Endothelial cell (in vitro differentiated cells): ENCODE measurements around the gene NUP214. TPM values are rescaled to one million over a fixed set of nuclear protein-coding genes. Genes with fewer than 3 reads are reported as not detected.
A peak's percentile ranks its signal among the peaks of the same experiment; 100 is the strongest.

ENCODE experiments used
- DNase-seq: peaks from one replicate; pipeline ENCODE4 v3.0.0; 2021; ENCODE audit warnings: low spot score
- H3K27ac Mint-ChIP-seq: one replicate; pipeline ENCODE4 v1.8.0; 2021; ENCODE audit warnings: mixed read lengths, inconsistent platforms; ENCODE audit not compliant: unreplicated experiment
- H3K27me3 Mint-ChIP-seq: one replicate; pipeline ENCODE4 v1.8.0; 2021; ENCODE audit warnings: mild to moderate bottlenecking, moderate library complexity, mixed read lengths, inconsistent platforms; ENCODE audit not compliant: unreplicated experiment
- H3K36me3 Mint-ChIP-seq: one replicate; pipeline ENCODE4 v1.8.0; 2021; ENCODE audit warnings: mild to moderate bottlenecking, low read depth, mixed read lengths, inconsistent platforms; ENCODE audit not compliant: unreplicated experiment
- H3K4me1 Mint-ChIP-seq: one replicate; pipeline ENCODE4 v1.8.0; 2021; ENCODE audit warnings: mild to moderate bottlenecking, mixed read lengths, inconsistent platforms; ENCODE audit not compliant: unreplicated experiment
- H3K4me3 Mint-ChIP-seq: one replicate; pipeline ENCODE4 v1.8.0; 2021; ENCODE audit warnings: mild to moderate bottlenecking, mixed read lengths, inconsistent platforms; ENCODE audit not compliant: unreplicated experiment
- H3K9me3 Mint-ChIP-seq: one replicate; pipeline ENCODE4 v1.8.0; 2021; ENCODE audit warnings: mixed read lengths, inconsistent platforms; ENCODE audit not compliant: unreplicated experiment
- total RNA-seq: library from RNA; stranded (reverse); fragmentation: NEBNext Ultra II Directional; extraction: Animal tissue kit (Norgen Biotek cat#: 25700); gene quantifications from one replicate; pipeline ENCODE4 v1.2.1, GENCODE V29; 2021; ENCODE audit not compliant: unreplicated experiment
- TF ChIP-seq, protein P1 (sequence below): fragments of 200-600 bp; sonication (generic); IDR thresholded peaks from one replicate; pipeline ENCODE4 v1.5.0; 2021; ENCODE audit warnings: antibody characterized with exemption; ENCODE audit not compliant: unreplicated experiment

NUP214 gene
- total RNA-seq, 1 donor from 2014 or later, result 60.8 TPM

DNA sequence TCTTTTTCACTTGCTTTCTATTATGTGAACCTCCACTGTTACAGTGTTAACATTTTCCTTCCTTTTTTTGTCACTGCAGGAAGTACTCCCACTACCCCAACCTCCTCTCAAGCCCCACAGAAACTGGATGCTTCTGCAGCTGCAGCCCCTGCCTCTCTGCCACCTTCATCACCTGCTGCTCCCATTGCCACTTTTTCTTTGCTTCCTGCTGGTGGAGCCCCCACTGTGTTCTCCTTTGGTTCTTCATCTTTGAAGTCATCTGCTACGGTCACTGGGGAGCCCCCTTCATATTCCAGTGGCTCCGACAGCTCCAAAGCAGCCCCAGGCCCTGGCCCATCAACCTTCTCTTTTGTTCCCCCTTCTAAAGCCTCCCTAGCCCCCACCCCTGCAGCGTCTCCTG, 18.8 kb downstream of the NUP214 start:
- peaks cover 11% of the 10 kb centered on the region for H3K4me1 Mint-ChIP-seq
- peak overlapping the region; percentile 18 for H3K4me3 Mint-ChIP-seq
- no peak for DNase-seq
- peak overlapping the region; percentile 10 for H3K27ac Mint-ChIP-seq
- H3K9me3 Mint-ChIP-seq, result no peaks in the 10 kb centered on the region
- no peaks in the 10 kb centered on the region for H3K27me3 Mint-ChIP-seq
- TF ChIP-seq, protein P1, sequence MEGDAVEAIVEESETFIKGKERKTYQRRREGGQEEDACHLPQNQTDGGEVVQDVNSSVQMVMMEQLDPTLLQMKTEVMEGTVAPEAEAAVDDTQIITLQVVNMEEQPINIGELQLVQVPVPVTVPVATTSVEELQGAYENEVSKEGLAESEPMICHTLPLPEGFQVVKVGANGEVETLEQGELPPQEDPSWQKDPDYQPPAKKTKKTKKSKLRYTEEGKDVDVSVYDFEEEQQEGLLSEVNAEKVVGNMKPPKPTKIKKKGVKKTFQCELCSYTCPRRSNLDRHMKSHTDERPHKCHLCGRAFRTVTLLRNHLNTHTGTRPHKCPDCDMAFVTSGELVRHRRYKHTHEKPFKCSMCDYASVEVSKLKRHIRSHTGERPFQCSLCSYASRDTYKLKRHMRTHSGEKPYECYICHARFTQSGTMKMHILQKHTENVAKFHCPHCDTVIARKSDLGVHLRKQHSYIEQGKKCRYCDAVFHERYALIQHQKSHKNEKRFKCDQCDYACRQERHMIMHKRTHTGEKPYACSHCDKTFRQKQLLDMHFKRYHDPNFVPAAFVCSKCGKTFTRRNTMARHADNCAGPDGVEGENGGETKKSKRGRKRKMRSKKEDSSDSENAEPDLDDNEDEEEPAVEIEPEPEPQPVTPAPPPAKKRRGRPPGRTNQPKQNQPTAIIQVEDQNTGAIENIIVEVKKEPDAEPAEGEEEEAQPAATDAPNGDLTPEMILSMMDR, result no peak
- peaks cover 31% of the 10 kb centered on the region for H3K36me3 Mint-ChIP-seq

DNA sequence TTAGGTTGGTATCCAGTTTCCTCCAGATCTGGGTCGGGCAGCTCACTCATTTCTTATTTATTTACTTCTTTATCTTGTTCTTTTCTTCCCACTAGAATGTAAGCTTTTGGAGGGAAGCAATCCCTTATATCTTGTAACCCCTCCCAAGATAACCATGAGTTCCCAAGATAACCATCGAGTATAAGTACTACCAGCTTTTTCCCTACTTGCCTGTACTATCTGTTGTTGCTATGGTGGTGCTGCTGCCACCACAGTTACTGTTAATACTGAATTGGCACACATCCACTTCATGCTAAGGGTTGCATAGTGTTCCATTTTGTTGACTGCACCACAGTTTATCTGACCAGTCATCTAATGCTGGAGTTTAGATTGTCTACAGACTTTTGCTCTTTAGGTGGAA, 19.9 kb downstream of the NUP214 start:
- no peak overlapping the region for H3K4me3 Mint-ChIP-seq
- no peaks in the 10 kb centered on the region for H3K9me3 Mint-ChIP-seq
- H3K36me3 Mint-ChIP-seq, result peaks cover 41% of the 10 kb centered on the region
- DNase-seq, result no peak
- peaks cover 11% of the 10 kb centered on the region for H3K4me1 Mint-ChIP-seq
- TF ChIP-seq, protein P1, result no peak
- no peaks in the 10 kb centered on the region for H3K27me3 Mint-ChIP-seq
- no peak overlapping the region for H3K27ac Mint-ChIP-seq

GRCh38 chr9:131146186-131146585, 20.8 kb downstream of the NUP214 start:
- Mint-ChIP-seq H3K9me3 (no peaks in the 10 kb centered on the region), H3K36me3 (peaks cover 33% of the 10 kb centered on the region), H3K4me3 (no peak overlapping the region), H3K4me1 (peaks cover 11% of the 10 kb centered on the region), H3K27me3 (no peaks in the 10 kb centered on the region), H3K27ac (no peak overlapping the region)
- DNase-seq, result no peak
- TF ChIP-seq, protein P1, result no peak

DNA sequence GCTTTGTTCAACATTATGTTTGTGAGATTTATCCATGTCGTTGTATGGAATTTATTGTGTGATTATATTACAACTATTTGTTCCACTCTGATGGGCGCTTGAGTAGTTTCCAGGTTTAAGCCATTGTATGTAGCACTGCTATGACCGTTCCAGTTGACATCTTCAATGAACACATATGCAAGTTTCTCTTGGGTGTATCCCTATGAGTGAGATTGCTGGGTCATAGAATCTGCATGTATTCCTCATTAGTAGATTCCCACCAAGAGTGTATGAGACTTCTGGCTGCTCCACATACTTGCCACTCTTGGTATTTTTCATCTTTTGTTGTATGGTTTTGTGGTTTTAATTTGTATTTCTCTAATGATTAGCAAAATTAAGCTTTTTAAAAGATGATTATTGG, 22.9 kb downstream of the NUP214 start:
- H3K36me3 Mint-ChIP-seq, result peaks cover 36% of the 10 kb centered on the region
- H3K4me3 Mint-ChIP-seq, result no peak overlapping the region
- H3K4me1 Mint-ChIP-seq, result peaks cover 11% of the 10 kb centered on the region
- H3K27ac Mint-ChIP-seq, result no peak overlapping the region
- no peak for DNase-seq
- no peaks in the 10 kb centered on the region for H3K27me3 Mint-ChIP-seq
- TF ChIP-seq, protein P1, result no peak
- no peaks in the 10 kb centered on the region for H3K9me3 Mint-ChIP-seq

- DNase-seq, result no peak
- Mint-ChIP-seq H3K4me3 (no peak overlapping the region), H3K4me1 (peaks cover 5% of the 10 kb centered on the region), H3K9me3 (no peaks in the 10 kb centered on the region), H3K36me3 (peaks cover 45% of the 10 kb centered on the region), H3K27me3 (no peaks in the 10 kb centered on the region), H3K27ac (no peak overlapping the region)
- TF ChIP-seq, protein P1, result no peak
These were observed 23.7 kb downstream of the NUP214 start for GRCh38 chr9:131148966-131149687.
